H9 (cell line): ENCODE measurements around the gene CCDC177. TPM values are rescaled to one million over a fixed set of nuclear protein-coding genes. Genes with fewer than 3 reads are reported as not detected.
A peak's percentile ranks its signal among the peaks of the same experiment; 100 is the strongest.
"Not testable (repeated sequence)": the region's sequence is repeated elsewhere in the genome, so short reads cannot be mapped to it uniquely, and the experiment has no call there.

ENCODE experiments used
- DNase-seq: peaks from one replicate; pipeline ENCODE4 v3.0.0-alpha.2; 2017
- H2AFZ ChIP-seq: one replicate; pipeline ENCODE4 v1.6.1; 2013; ENCODE audit warnings: mild to moderate bottlenecking, low read length, control low read depth, moderate library complexity
- H2AK5ac ChIP-seq: 2 replicates; pipeline ENCODE4 v1.6.1; 2013; ENCODE audit warnings: low read length, control low read depth, mixed read lengths; ENCODE audit not compliant: insufficient read length
- H2BK120ac ChIP-seq: one replicate; pipeline ENCODE4 v1.6.1; 2013; ENCODE audit warnings: low read depth, mild to moderate bottlenecking, low read length, control low read depth, inconsistent platforms; ENCODE audit not compliant: poor library complexity, severe bottlenecking
- H2BK12ac ChIP-seq: 2 replicates; pipeline ENCODE4 v1.6.1; 2013; ENCODE audit warnings: low read length, control low read depth, mixed read lengths, low read depth; ENCODE audit not compliant: insufficient read length
- H2BK15ac ChIP-seq: 2 replicates; pipeline ENCODE4 v1.6.1; 2013; ENCODE audit warnings: low read depth, low read length, control low read depth
- H2BK20ac ChIP-seq: one replicate; pipeline ENCODE4 v1.6.1; 2013; ENCODE audit warnings: low read depth, mild to moderate bottlenecking, low read length, control low read depth, inconsistent platforms; ENCODE audit not compliant: poor library complexity, severe bottlenecking
- H2BK5ac ChIP-seq: 2 replicates; pipeline ENCODE4 v1.6.1; 2013; ENCODE audit warnings: low read length, control low read depth, mixed read lengths; ENCODE audit not compliant: insufficient read length
- H3K14ac ChIP-seq: 2 replicates; pipeline ENCODE4 v1.6.1; 2013; ENCODE audit warnings: low read length, control low read depth; ENCODE audit not compliant: insufficient read depth
- H3K18ac ChIP-seq: 2 replicates; pipeline ENCODE4 v1.6.1; 2013; ENCODE audit warnings: low read depth, mild to moderate bottlenecking, mixed read lengths, low read length, control low read depth; ENCODE audit not compliant: insufficient read length
- H3K23ac ChIP-seq: 2 replicates; pipeline ENCODE4 v1.6.1; 2013; ENCODE audit warnings: low read length, control low read depth, mixed read lengths, low read depth; ENCODE audit not compliant: insufficient read length
- H3K23me2 ChIP-seq: 2 replicates; pipeline ENCODE4 v1.6.1; 2013; ENCODE audit warnings: low read depth, mild to moderate bottlenecking, mixed read lengths, low read length, control low read depth; ENCODE audit not compliant: insufficient read length, poor library complexity, severe bottlenecking
- H3K27ac ChIP-seq: 2 replicates; pipeline ENCODE4 v1.5.1; 2013; ENCODE audit warnings: low read length, control low read depth, mixed read lengths, low read depth; ENCODE audit not compliant: insufficient read length
- H3K27me3 ChIP-seq: 2 replicates; pipeline ENCODE4 v1.6.1; 2013; ENCODE audit warnings: low read length, control low read depth, inconsistent platforms; ENCODE audit not compliant: insufficient read depth
- H3K4ac ChIP-seq: 2 replicates; pipeline ENCODE4 v1.6.1; 2013; ENCODE audit warnings: low read depth, mild to moderate bottlenecking, control low read depth, inconsistent platforms, low read length, moderate library complexity
- H3K4me1 ChIP-seq: 2 replicates; pipeline ENCODE4 v1.6.1; 2013; ENCODE audit warnings: low read length, control low read depth, inconsistent platforms; ENCODE audit not compliant: insufficient read depth
- H3K4me2 ChIP-seq: 2 replicates; pipeline ENCODE4 v1.6.1; 2013; ENCODE audit warnings: low read length, control low read depth, mixed read lengths; ENCODE audit not compliant: insufficient read length, insufficient read depth
- H3K56ac ChIP-seq: 2 replicates; pipeline ENCODE4 v1.6.1; 2013; ENCODE audit warnings: low read depth, mild to moderate bottlenecking, mixed read lengths, low read length, control low read depth; ENCODE audit not compliant: insufficient read length
- H3K79me1 ChIP-seq: 2 replicates; pipeline ENCODE4 v1.6.1; 2013; ENCODE audit warnings: low read depth, mild to moderate bottlenecking, moderate library complexity, low read length, control low read depth, inconsistent platforms; ENCODE audit not compliant: insufficient read depth, poor library complexity, severe bottlenecking
- H3K79me2 ChIP-seq: 2 replicates; pipeline ENCODE4 v1.6.1; 2013; ENCODE audit warnings: low read length, control low read depth, inconsistent platforms; ENCODE audit not compliant: insufficient read depth
- H3K9ac ChIP-seq: 2 replicates; pipeline ENCODE4 v1.6.1; 2013; ENCODE audit warnings: low read length, control low read depth, mixed read lengths; ENCODE audit not compliant: insufficient read length; ENCODE audit errors: extremely low read depth
- H3K9me3 ChIP-seq: one replicate; pipeline ENCODE4 v1.6.1; 2013; ENCODE audit warnings: low read depth, low read length, inconsistent platforms; ENCODE audit not compliant: control insufficient read depth
- H3T11ph ChIP-seq: one replicate; pipeline ENCODE4 v1.6.1; 2013; ENCODE audit warnings: mild to moderate bottlenecking, low read length, control low read depth, inconsistent platforms
- H4K20me1 ChIP-seq: one replicate; pipeline ENCODE4 v1.6.1; 2013; ENCODE audit not compliant: control insufficient read depth, insufficient read length, insufficient read depth
- H4K5ac ChIP-seq: 2 replicates; pipeline ENCODE4 v1.6.1; 2013; ENCODE audit warnings: low read depth, mild to moderate bottlenecking, mixed read lengths, low read length, control low read depth; ENCODE audit not compliant: insufficient read length
- H4K8ac ChIP-seq: replicated peaks from 2 replicates; pipeline ENCODE4 v1.6.1; 2013; ENCODE audit warnings: low read length, control low read depth, mixed read lengths, low read depth; ENCODE audit not compliant: insufficient read length
- H4K91ac ChIP-seq: 2 replicates; pipeline ENCODE4 v1.6.1; 2013; ENCODE audit warnings: low read depth, mild to moderate bottlenecking, moderate library complexity, mixed read lengths, low read length, control low read depth; ENCODE audit not compliant: insufficient read length
- H3K27ac Mint-ChIP-seq, 3 experiments: 2 replicates in 2 of 3; 3 replicates in 1 of 3; pipeline ENCODE4 v1.8.0; 2020 to 2021; ENCODE audit warnings: mixed read lengths in 3 of 3, mild to moderate bottlenecking in 1 of 3, moderate library complexity in 1 of 3
- H3K27me3 Mint-ChIP-seq: 2 replicates; pipeline ENCODE4 v1.8.0; 2021; ENCODE audit warnings: low read depth, mild to moderate bottlenecking, moderate library complexity, mixed read lengths
- H3K36me3 Mint-ChIP-seq, 3 experiments: 2 replicates in 2 of 3; 3 replicates in 1 of 3; pipeline ENCODE4 v1.8.0; 2020 to 2021; ENCODE audit warnings: low read depth in 3 of 3, mixed read lengths in 3 of 3; ENCODE audit not compliant: insufficient read depth in 1 of 3
- H3K4me1 Mint-ChIP-seq, 2 experiments: 2 replicates each; pipeline ENCODE4 v1.8.0; 2020; ENCODE audit warnings: mixed read lengths in 2 of 2
- H3K4me3 Mint-ChIP-seq, 2 experiments: 2 replicates in 1 of 2; 3 replicates in 1 of 2; pipeline ENCODE4 v1.8.0; 2020 to 2021; ENCODE audit warnings: mild to moderate bottlenecking in 2 of 2, mixed read lengths in 2 of 2, moderate library complexity in 1 of 2
- H3K9me3 Mint-ChIP-seq, 2 experiments: 2 replicates in 1 of 2; 3 replicates in 1 of 2; pipeline ENCODE4 v1.8.0; 2020; ENCODE audit warnings: mild to moderate bottlenecking in 2 of 2, mixed read lengths in 2 of 2, moderate library complexity in 1 of 2
- WGBS: extraction: QIAGEN DNeasy Blood & Tissue Kit; methylation state at CpG from one replicate; pipeline ENCODE4 v1.1.7; 2013; ENCODE audit warnings: missing lambda C conversion rate, low lambda C conversion rate, mixed read lengths; ENCODE audit not compliant: insufficient read length; ENCODE audit errors: extremely low coverage; 5-methylcytosine and 5-hydroxymethylcytosine counted together
- total RNA-seq: library from RNA; stranded (reverse); gene quantifications from 2 replicates; pipeline ENCODE4 v1.2.1, GENCODE V29; 2021
- TF ChIP-seq, protein P1 (sequence below): fragments of 200-600 bp; sonication (generic); conservative IDR thresholded peaks from 3 replicates; pipeline ENCODE4 v1.8.0; 2021; ENCODE audit warnings: antibody characterized with exemption, mild to moderate bottlenecking

Gene CCDC177
- total RNA-seq, 1 experiment from 2014 or later: 6.1 TPM

DNA sequence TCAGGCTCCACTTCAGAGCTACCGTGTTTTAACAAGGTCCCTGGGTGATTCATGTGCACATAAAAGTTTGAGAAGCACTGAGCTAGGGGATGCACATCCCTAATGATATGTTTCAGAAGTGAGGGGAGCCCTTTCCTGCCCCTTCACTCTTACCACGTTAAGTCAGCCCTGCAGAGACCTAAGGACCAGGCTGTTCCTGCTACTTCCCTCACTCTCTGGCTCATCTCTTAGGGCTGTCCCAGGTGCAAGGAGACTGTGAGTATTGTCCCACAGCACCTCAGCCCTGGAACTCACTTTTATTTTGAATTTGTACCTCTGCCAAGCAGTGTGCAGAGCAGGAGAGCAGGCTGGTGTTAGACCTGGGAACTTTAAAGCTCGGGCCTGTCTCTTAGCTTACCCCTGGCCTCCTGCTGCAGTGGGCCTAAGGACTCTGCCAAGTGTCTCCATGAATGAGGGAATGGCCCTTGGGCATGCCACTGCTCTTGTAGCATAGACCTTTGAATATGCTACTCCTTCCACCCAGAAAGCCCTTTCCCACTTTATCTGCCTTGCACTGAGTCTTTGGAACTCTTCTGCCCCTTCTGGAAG is 25.7 kb upstream of the CCDC177 start:
- Histone ChIP-seq H4K91ac (no peak overlapping the region), H2AFZ (no peak overlapping the region), H4K20me1 (no peaks in the 10 kb centered on the region), H3K4me1 (peaks cover 2% of the 10 kb centered on the region; the same call in 1 of the 2 replicates), H3K23ac (no peak overlapping the region), H3K18ac (no peak overlapping the region), H3K4me2 (no peak overlapping the region), H2BK12ac (no peak overlapping the region), H3K79me1 (no peaks in the 10 kb centered on the region), H3K9me3 (no peaks in the 10 kb centered on the region), H3K9ac (no peak overlapping the region), H2AK5ac (no peak overlapping the region), H3K14ac (no peak overlapping the region), H2BK5ac (no peak overlapping the region), H3K4ac (no peak overlapping the region), H3T11ph (no peak overlapping the region), H2BK120ac (no peak overlapping the region), H3K27me3 (no peaks in the 10 kb centered on the region), H4K8ac (no peak overlapping the region), H3K23me2 (no peaks in the 10 kb centered on the region), H2BK20ac (no peak overlapping the region), H3K27ac (no peak overlapping the region), H3K56ac (no peak overlapping the region), H4K5ac (no peak overlapping the region), H2BK15ac (no peak overlapping the region), H3K79me2 (no peaks in the 10 kb centered on the region)
- H3K4me1 Mint-ChIP-seq: peaks cover 4 to 9% of the 10 kb centered on the region in 2 experiments
- H3K36me3 Mint-ChIP-seq: 0 out of 7 replicates have a peak, but pooled peaks cover 0 to 3% (median 0%) of the 10 kb centered on the region in 3 experiments
- no CpG with 5 or more reads among the region's 3 CpGs for WGBS
- no peaks in the 10 kb centered on the region for H3K9me3 Mint-ChIP-seq
- peak overlapping the region in 2 of 3 experiments; percentile 65 to 83; a peak in 2 of 7 replicates for H3K27ac Mint-ChIP-seq
- DNase-seq: no peak
- H3K27me3 Mint-ChIP-seq: no peaks in the 10 kb centered on the region
- no peak overlapping the region for H3K4me3 Mint-ChIP-seq
- TF ChIP-seq, protein P1, sequence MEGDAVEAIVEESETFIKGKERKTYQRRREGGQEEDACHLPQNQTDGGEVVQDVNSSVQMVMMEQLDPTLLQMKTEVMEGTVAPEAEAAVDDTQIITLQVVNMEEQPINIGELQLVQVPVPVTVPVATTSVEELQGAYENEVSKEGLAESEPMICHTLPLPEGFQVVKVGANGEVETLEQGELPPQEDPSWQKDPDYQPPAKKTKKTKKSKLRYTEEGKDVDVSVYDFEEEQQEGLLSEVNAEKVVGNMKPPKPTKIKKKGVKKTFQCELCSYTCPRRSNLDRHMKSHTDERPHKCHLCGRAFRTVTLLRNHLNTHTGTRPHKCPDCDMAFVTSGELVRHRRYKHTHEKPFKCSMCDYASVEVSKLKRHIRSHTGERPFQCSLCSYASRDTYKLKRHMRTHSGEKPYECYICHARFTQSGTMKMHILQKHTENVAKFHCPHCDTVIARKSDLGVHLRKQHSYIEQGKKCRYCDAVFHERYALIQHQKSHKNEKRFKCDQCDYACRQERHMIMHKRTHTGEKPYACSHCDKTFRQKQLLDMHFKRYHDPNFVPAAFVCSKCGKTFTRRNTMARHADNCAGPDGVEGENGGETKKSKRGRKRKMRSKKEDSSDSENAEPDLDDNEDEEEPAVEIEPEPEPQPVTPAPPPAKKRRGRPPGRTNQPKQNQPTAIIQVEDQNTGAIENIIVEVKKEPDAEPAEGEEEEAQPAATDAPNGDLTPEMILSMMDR: no peak

DNA sequence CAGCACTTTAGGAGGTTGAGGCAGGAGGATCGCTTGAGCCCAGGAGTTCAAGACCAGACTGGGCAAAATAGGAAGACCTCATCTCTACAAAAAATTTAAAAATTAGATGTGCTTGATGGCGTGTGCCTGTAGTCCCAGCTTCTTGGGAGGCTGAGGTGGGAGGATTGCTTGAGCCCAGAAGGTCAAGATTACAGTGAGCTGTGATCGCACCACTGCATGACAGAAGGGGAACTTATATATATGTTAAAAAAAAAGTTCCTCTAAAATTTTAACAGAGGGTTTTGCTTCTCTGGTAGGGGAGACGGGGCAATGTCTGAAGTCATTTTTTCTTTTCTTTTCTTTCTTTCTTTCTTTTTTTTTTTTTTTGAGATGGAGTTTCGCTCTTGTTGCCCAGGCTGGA is 24.8 kb upstream of the CCDC177 start:
- not testable (repeated sequence) for H3K4me2 ChIP-seq, H3K4me3 Mint-ChIP-seq

More for the DNA sequence above, 24.8 kb upstream of the CCDC177 start:
- not testable (repeated sequence) for DNase-seq, H2BK12ac ChIP-seq, H2AFZ ChIP-seq, H3K27me3 ChIP-seq, H4K91ac ChIP-seq, H4K8ac ChIP-seq, H3K79me1 ChIP-seq, H3K4ac ChIP-seq, H3K9me3 Mint-ChIP-seq, H3K56ac ChIP-seq, H3K23me2 ChIP-seq, H2BK120ac ChIP-seq, H4K5ac ChIP-seq, H2BK20ac ChIP-seq, H3K9me3 ChIP-seq, H3K4me1 ChIP-seq, H2BK15ac ChIP-seq, H4K20me1 ChIP-seq, H3K23ac ChIP-seq, H3K27me3 Mint-ChIP-seq, H2AK5ac ChIP-seq, H3K79me2 ChIP-seq, H3K27ac ChIP-seq, H3K14ac ChIP-seq, H3T11ph ChIP-seq, H3K18ac ChIP-seq, H2BK5ac ChIP-seq, H3K9ac ChIP-seq, H3K36me3 Mint-ChIP-seq, H3K27ac Mint-ChIP-seq
- WGBS: no CpG with 5 or more reads among the region's 5 CpGs
- peaks cover 8 to 10% of the 10 kb centered on the region in 2 experiments for H3K4me1 Mint-ChIP-seq
